Stomach (tissue), 4 donors: ENCODE measurements around the gene HS6ST2.

Experiments used
- POLR2A ChIP-seq, 4 donors: fragments of 450-650 bp; IDR thresholded peaks; one replicate each; pipeline ENCODE4 v1.6.1; 2016; ENCODE audit warnings: antibody characterized with exemption in 4 of 4, control low read depth in 2 of 4, mild to moderate bottlenecking in 1 of 4, moderate library complexity in 1 of 4
- POLR2AphosphoS5 ChIP-seq, 3 donors: sonication (generic); formaldehyde crosslinking; IDR thresholded peaks; one replicate each; pipeline ENCODE4 v1.6.1; 2016; ENCODE audit warnings: antibody characterized with exemption in 3 of 3
- TF ChIP-seq, protein P1 (sequence below), 7 experiments: fragments of 450-650 bp in 4 of 7; fragments of 200-600 bp in 3 of 7; sonication (generic) in 3 of 7; IDR thresholded peaks; one replicate each; pipeline ENCODE4 v1.5.1; 2016 to 2019; ENCODE audit warnings: antibody characterized with exemption in 7 of 7, control low read depth in 2 of 7, mild to moderate bottlenecking in 1 of 7

- TF ChIP-seq, protein P1, sequence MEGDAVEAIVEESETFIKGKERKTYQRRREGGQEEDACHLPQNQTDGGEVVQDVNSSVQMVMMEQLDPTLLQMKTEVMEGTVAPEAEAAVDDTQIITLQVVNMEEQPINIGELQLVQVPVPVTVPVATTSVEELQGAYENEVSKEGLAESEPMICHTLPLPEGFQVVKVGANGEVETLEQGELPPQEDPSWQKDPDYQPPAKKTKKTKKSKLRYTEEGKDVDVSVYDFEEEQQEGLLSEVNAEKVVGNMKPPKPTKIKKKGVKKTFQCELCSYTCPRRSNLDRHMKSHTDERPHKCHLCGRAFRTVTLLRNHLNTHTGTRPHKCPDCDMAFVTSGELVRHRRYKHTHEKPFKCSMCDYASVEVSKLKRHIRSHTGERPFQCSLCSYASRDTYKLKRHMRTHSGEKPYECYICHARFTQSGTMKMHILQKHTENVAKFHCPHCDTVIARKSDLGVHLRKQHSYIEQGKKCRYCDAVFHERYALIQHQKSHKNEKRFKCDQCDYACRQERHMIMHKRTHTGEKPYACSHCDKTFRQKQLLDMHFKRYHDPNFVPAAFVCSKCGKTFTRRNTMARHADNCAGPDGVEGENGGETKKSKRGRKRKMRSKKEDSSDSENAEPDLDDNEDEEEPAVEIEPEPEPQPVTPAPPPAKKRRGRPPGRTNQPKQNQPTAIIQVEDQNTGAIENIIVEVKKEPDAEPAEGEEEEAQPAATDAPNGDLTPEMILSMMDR (IDR thresholded peaks at IDR 0.05): no peak
- no peak for TF ChIP-seq POLR2A (IDR thresholded peaks at IDR 0.05)
- TF ChIP-seq POLR2AphosphoS5 (IDR thresholded peaks at IDR 0.05): no peak
Observed at GRCh38 chrX:132756439-132756838, 202.0 kb downstream of the HS6ST2 start.
